LNCaP clone FGC (cell line): Measurements from ENCODE around the gene SERPINA12.

ENCODE experiments used
- DNase-seq: peaks from one replicate; pipeline ENCODE4 v3.0.0-alpha.2; 2011; ENCODE audit warnings: low read depth
- H3K4me3 ChIP-seq: 2 replicates; pipeline ENCODE4 v1.5.1; 2011; ENCODE audit warnings: mild to moderate bottlenecking, low read depth, low read length, control low read depth
- CTCF ChIP-seq: IDR thresholded peaks from 2 replicates; pipeline ENCODE4 v1.5.1; 2012; ENCODE audit warnings: mild to moderate bottlenecking; ENCODE audit not compliant: control insufficient read depth, insufficient read depth; ENCODE audit errors: extremely low read depth

The SERPINA12 gene

DNA sequence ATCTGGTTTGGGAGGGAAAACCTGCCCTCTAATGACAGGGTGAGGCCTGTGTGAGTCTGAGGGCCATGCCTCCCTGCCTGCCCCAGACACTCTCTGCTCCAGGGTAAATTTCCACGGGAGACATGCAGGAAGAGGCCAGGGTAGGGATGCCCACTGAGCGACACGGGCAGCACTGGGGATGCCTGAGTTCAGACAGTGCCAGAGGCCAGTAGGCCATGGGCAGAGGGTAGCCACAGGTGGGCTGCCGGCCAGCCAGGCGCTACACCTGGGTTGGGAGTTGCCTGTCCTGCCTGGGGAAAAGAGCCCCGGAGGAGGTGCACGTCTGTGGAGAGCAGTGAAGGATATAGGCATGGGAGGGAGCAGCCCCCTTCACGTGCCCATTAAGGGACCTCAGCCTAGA, 3.6 kb downstream of the SERPINA12 start:
- no peak for TF ChIP-seq CTCF
- H3K4me3 ChIP-seq: no peak overlapping the region
- DNase-seq: no peak

- no peak for TF ChIP-seq CTCF
- H3K4me3 ChIP-seq: no peak overlapping the region
- DNase-seq: no peak
These were observed 4.1 kb downstream of the SERPINA12 start for GRCh38 chr14:94505206-94505605.

- no peak for DNase-seq
- no peak for TF ChIP-seq CTCF
- H3K4me3 ChIP-seq: no peak overlapping the region
These were observed 7.4 kb downstream of the SERPINA12 start for GRCh38 chr14:94501588-94502516.

GRCh38 chr14:94500264-94500663, 9.0 kb downstream of the SERPINA12 start:
- no peak for DNase-seq
- TF ChIP-seq CTCF: no peak
- no peak overlapping the region for H3K4me3 ChIP-seq

- DNase-seq: no peak
- TF ChIP-seq CTCF: no peak
- no peak overlapping the region for H3K4me3 ChIP-seq
These were observed 9.6 kb downstream of the SERPINA12 start for GRCh38 chr14:94499673-94500072.

DNA sequence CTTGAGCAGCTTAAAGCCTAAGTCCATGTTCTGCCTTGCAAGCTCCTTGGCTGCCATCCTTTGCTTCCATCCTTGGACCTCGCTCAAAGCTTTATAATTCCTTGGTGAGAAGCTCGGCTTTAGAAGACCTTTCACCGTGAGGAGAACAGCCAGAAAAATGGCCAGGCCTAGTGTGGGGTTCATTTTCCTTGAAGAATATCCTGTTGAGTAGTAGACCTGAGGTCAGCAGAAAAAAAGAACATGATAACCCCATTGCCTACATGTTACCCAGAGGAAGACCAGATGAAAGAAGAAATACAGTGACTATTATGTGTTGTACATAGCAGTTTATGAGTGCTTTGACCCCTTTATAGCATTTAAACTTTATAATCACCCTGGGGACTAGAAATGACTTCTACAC, 11.1 kb downstream of the SERPINA12 start:
- no peak for TF ChIP-seq CTCF
- H3K4me3 ChIP-seq: no peak overlapping the region
- no peak for DNase-seq

GRCh38 chr14:94494085-94494484, 15.2 kb downstream of the SERPINA12 start:
- DNase-seq: no peak
- no peak for TF ChIP-seq CTCF
- no peak overlapping the region for H3K4me3 ChIP-seq
